ENCODE results near the gene DENND2C.
"Not testable (repeated sequence)": the region's sequence is repeated elsewhere in the genome, so short reads cannot be mapped to it uniquely, and the experiment has no call there.

Gene DENND2C

DNA sequence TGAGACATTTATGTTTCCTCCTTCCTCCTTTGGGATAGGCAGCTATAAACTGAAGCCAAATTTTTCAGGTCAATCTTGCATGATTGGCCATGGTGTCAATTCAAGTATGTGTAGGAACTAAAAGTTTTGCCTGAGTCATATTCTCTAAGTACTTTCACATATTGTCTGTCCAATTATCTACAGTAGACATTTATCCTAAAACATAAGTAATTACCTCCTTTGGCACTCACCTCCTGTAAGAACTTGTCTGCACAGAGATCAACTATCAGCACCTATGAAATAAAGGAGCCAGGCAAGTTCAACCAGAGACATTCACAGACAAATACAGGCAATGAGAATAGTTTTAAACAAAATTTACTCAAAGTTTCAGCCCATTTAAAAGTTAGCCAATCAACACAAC, 74.2 kb downstream of the DENND2C start:
- DNase-seq, result no peak

DNA sequence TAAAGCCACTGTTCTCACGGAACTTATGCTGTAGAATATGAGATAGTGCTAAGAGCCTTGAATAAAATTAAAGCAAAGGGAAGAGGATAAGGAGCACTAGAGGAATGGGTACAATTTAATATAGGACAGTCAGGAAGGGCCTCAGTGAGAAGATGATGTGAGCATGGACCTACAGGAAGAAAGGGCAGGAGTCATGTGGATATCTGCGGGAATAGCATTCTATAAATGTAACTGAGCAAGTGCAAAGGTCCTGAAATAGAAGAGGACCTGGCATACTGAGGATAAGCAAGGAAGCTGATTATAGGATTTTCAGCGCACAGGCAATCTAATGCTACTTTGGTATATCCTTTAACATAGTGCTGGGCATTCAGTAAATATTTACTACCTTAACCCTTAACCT, 75.8 kb downstream of the DENND2C start:
- no peak for DNase-seq

DNA sequence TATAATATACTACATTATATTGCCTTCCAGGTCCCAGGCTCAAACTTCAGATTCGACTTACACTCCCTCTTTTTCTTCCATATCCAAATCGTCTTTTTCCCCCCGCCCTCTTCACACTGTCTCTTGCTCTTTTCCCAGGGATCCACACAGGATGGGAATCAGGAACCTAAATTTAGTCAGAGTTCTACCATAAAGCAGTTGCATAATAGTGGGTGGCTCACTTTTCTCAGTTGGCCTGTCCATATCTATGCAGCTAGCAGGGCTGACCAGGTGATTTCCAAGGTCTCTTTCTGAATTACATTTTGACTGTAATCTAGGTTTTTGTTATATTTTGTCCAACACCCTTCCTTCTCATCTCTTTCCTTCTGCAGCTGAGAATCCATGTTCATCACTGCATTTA, 80.7 kb downstream of the DENND2C start:
- DNase-seq, result no peak

DNA sequence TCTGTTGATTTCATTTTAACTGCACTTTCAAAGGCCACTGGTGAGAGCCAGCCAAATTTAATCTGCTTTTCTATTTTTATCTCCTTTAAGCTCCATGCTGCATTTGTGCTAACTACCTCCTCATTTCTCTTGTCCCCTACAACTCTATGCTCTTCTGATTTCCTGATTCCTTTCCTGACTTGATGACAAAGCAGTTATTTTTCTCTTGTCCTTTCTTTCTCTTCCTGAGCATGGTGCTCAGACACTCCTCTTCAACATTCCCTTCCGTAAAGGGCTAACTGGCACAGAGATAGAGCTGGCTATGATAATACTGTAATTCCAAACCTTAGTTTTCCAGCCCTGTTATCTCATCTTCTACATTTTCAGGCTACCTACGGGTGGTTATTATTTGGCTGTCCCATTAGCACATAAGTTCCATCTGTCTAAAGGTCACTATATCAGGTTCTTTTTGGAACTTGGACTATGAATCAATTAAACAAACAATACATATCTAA, 81.6 kb downstream of the DENND2C start:
- no peak for DNase-seq

DNA sequence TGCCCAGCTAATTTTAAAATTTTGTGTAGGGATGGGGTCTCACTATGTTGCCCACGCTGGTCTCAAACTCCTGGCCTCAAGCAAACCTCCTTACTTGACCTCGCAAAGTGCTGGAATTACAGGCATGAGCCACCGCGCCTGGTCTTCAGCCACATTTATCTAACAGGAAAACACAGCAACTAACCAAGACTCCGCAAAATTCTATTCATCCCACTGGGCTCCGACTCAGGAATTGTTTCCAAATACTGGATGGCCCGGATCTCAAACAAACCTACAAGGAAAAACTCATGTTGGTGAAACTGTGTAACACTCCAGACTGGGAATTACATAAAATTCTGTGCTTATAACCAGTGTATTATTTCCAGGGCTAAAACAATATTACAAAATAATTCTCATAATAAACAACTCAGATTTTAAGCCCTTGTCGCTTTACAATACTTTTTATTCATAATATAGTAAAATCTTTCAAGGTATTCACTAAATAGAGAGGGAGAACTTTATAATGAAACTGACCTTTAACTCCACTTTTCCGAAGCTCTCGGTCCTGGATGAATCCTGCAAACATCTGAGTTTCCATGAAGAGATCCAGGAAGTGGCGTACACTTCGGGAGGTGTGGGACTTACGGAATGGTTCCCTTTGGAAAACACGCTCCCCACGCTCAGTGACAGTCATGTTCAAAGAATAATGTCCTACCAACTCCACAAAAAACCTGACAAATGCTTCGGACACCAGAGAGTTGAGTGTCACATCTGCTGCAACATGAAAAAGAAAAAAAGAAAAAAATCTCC, 82.5 kb downstream of the DENND2C start:
- DNase-seq, result no peak

DNA sequence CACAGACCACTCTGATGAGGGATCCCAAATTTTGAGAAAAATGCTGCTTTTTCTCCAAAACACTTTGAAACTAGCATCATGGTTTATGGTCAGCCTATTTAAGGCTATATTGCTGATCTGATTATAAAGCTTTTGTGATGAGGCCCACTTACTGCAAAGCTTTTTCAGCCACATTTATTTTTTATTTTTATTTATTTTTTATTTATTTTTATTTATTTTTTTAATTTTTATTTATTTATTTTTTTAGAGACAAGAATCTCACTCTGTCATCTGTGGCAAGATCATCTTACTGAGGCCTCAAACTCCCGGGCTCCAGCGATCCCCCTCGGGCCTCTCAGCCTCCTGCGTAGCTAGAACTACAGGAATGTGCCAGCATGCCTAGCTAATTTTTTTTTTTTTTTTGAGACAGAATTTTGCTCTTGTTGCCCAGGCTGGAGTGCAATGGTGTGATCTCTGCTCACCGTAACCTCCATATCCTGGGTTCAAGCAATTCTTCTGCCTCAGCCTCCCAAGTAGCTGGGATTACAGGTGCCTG, 83.3 kb downstream of the DENND2C start:
- DNase-seq, result no peak

DNA sequence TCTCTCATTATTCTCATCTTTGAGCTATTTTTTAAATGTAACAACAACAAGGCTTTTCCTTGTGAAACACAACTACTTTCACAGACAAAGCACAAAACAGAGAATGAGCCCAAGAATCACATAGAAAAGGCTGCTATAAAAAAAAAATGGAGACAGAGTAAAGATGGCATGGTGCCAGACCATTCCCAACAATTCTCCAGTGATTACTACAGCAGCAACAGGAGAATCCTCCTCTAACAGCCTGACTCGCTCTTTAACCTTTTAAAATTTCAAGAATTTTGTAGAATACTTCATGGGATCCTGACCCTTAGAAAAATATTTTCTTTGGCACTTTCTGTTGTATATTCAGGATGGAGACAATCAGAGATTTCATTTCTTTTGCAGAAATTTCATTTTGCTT, 84.6 kb downstream of the DENND2C start:
- DNase-seq, result no peak

DNA sequence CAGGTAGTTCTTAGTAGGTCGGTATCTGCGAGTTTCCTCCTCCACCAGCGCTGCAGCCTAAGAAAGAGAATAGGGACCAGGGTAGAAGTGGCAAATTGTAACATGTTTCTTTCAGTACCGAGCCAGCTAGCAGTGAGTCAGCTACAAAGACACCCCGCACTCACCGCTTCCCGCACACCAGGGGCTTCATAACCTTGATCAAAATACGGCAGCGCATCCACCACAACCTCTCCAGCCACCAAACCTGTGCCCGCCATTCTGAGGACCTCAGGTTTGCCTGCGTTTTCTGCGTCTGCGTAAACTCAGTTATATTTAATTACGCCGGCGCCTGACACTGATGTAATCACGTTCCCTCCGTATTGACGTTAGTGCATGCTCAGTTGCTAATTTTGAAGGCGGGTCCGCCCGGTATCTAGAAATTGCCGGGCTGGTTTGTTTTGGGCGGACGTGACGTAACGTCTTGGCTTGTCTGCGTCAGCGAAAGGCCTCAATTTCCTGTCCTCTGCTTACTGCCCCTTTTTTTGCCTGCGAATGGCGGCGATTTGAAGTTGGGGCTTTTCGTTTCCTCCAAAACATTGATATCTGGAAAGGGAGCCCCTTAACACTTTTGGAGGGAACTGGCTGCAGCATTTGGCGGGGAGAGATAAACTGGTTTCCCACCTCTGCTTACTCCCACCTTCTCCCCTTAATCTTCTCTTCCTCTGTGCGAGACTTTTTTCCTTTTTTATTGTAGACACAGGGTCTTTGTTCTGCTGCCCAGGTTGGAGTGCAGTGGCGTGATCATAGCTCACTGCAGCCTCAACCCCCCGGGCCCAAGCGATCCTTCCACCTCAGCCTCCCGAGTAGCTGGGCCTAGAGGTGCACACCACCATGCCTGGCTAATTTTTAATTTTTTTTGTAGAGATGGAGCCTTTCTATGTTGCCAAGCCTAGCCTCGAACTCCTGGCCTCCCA, 88.2 kb downstream of the DENND2C start, which contains the start of gene BCAS2:
Gene BCAS2 (minus strand): TSS at position 281 of the 953 bp plus-strand sequence. CDS start 24 bp downstream, at position 257.
- DNase-seq, result peak; percentile 95 to 97

DNA sequence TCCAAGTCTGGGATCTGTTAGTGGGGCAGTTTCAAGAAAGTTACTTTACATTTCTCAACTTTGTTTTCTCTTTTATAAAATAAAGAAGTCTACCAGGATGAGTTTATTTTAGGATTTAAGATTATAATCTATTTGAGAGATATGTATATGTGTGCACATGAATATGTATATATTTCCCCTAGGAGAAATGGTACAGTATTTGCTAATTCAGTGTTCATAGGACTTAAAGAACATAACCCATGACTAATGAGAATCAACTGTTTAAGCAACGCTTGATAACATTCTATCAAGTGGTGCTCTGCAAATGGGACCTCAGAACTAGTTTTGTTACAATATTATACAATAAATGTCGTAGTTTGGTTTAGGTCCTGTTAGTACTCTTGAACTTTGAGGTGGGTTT, 95.5 kb downstream of the DENND2C start:
- no peak for DNase-seq

DNA sequence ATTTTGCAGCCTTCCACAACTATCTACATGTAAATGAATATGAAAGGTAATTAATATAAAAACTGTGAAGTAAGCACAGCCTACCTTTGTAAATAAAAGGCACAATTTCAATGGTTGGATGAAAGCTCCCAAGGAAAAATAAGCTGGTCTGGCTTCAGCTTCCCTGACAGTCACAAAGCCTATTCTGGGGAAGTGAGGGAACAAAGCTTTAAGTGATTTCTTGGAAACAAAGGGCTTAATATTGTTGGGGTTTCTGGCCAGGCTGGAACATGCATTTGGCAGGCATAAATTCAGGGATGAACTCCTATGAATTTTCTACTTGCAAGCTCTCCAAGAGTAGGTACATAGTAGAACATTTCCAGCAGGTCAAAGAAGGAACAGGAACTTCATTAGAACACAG, 105.7 kb downstream of the DENND2C start:
- DNase-seq, result no peak

DNA sequence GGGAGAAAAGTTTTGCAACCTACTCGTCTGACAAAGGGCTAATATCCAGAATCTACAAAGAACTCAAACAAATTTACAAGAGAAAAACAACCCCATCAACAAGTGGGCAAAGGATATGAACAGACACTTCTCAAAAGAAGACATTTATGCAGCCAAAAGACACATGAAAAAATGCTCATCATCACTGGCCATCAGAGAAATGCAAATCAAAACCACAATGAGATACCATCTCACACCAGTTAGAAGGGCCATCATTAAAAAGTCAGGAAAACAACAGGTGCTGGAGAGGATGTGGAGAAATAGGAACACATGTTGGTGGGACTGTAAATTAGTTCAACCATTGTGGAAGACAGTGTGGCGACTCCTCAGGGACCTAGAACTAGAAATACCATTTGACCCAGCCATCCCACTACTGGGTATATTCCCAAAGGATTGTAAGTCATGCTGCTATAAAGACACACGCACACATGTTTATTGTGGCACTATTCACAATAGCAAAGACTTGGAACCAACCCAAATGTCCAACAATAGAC, 106.8 kb downstream of the DENND2C start:
- not testable (repeated sequence) for DNase-seq

DNA sequence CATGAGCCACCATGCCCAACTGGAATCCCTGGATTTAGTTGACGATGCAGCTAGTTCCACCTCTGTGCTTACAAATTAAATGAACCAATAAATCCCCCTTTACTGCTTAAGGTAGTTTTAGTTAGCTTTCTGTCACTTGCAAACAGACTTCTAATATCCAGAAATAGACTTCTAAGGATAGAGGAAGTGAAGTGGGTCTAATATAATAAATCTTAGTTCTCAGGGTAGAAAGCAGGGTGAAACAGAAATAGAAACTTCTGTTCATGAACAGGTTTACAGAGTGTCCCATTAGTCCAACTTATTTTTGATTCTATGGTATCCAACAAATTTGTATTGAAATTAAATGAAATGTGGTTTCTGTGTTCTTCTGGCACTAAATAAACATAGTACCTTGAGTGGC, 108.5 kb downstream of the DENND2C start:
- DNase-seq, result no peak

DNA sequence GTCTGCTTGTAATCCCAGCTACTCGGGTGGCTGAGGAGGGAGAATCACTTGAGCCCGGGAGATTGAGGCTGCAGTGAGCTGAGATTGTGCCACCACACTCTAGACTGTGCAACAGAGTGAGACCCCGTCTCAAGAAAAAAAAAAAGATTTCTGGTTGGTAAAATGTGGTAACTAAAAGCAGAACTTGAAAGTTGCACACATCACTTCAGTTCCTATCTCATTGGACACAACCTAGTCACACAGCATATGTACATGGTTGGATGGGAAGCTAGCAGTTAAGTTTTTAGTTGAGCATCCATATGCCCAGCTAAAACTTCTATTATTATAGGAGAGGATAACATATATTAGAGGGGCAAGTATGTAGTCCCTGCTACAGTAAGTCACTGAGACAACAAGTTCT, 110.5 kb downstream of the DENND2C start:
- DNase-seq, result peak; percentile 8 to 25

DNA sequence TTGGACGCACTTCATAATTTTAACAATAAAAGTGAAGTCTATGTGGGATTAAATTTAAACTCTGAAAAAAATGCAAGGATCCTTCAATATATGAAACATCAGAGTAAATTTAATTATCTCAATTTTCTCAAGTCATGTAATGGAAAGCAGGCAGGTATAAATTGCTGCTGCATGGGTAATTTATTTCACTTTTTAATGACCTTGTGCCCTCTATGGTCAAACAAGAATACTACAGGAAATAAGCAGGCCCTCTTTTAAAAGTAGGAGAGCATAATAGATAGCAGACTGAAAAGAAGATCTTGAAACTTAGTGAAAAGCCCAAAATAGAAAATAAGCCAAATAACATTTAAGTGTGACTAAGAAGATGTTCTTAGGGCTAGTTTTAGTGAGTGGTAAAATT, 111.3 kb downstream of the DENND2C start:
- peak; percentile 13 to 21 for DNase-seq

DNA sequence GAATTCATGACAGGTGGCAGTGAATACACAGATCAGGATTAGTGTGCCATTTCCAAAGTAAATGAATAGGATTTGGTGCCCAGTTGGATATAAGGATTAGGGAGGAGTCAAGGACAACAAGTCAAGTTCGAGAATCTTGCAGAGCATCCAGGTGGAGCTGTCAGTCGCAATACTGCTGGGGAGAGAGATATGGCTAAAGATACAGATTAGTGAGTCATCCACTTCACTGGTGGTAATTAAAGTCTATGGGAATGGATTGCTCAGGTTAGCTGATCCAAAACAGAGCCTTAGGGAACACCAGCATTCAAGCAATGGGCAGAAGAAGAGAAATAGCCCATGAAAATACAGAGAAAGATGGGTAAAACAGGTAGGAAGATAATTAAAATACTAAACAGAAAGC, 115.3 kb downstream of the DENND2C start:
- DNase-seq, result no peak

DNA sequence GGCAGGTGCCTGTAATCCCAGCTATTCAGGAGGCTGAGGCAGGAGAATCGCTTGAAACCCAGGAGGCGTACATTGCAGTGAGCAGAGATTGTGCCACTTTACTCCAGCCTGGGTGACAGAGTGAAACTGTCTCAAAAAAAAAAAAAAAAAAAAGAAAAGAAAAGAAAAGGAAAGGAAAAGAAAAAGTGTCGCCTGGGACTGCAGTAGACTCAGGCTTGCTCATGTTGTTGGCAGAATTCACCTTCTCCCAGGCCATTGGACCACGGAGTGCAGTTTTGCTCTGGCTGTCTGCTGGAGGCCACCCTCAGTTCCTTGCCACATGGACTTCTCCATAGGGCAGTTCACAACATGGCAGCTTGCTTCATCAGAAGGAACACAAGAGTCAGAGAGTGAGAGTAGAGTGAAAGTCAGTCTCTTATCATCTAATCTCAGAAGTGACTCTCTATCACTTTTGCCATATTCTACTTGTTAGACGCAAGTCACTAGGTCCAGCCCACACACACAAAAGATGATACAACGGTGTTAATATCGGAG, 117.7 kb downstream of the DENND2C start:
- no peak for DNase-seq

DNA sequence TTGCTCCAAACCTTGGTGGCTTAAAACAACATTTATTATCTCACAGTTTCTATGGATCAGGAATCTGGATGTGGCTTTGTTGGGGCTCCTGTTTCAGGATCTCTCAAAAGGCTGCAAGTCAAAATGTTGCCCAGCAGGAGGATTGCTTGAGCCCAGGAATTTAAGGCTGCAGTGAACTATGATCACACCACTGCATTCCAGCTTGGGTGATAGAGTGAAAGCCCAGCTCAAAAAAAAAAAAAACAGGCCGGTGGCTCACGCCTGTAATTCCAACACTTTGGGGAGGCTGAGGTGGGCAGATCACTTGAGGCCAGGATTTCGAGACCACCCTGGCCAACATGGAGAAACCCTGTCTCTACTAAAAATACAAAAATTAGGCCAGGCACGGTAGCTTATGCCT, 118.4 kb downstream of the DENND2C start:
- no peak for DNase-seq

DNA sequence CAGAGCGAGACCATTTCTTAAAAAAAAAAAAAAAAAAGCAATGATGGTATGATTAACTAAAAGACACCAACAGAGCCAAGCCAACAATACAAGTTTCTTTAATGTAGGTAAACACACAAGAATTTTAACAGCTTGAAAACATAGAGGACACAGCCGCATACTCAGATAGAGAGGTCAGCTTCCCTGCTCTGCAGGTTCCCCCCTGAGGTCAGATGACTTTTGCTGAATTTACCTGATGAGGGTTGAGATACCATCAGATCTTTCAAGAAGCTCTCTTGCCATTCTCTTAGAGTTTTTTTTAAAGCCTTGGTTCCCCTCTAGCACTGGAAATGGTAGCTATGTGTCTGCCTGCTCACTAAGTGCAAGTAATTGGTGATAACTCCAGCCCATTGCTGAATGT, 119.5 kb downstream of the DENND2C start:
- no peak for DNase-seq

DNA sequence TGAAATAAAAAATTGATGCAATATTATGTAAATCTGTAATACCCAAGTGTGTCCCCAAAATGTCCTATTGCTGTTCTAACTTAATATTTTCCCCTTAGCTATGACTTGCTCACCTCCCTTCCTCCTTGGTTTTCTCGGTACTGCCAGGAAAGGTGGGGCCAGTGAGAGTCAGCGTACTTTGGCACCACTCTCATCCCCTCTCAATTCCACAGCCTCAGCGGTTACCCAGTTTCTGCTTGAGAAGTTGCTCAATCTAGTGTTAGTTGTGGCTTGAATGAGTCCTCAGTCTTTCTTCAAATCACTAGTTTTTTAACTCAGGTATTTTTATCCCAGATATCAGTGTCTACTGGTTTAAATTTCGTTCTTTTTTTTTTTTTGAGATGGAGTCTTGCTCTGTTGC, 120.7 kb downstream of the DENND2C start:
- no peak for DNase-seq

DNA sequence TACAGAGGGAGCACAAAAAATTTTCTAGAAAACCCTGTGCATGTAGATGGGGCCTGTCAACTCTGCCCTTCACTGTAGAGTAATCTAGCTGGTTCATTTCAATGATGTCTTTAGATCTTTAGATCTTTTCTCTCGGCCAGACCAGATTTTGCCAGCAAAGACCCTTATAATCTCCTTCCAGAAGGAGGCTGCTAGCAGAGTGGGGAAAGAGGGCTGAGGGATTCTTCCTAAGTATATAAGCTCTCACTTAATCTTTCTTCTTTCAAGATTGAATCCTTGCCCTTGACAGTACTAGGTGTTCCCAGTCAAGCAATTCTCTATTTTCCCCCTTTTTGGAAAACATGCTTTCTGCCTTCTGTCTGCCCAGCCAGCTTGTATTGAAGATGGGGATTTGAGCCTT, 122.8 kb downstream of the DENND2C start:
- DNase-seq, result no peak

DNA sequence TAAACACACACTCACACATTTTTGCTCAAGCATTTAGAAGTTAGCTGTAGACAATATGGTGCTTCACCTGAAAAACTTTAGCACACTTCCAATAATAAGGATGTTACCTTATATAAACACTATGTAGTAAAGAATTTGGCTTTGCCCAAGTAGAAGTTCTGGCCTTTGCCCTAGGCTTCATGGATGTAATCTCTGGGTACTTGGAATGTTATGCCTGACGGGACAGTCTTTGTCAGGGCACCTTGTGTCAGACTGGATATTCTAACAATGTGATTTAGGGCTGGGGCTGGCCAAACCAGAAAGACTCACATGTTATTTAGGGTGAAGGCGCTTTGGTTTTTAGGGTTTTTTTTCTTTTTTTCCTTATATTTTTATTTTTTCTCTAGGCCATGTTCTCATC, 124.1 kb downstream of the DENND2C start:
- no peak for DNase-seq

DNA sequence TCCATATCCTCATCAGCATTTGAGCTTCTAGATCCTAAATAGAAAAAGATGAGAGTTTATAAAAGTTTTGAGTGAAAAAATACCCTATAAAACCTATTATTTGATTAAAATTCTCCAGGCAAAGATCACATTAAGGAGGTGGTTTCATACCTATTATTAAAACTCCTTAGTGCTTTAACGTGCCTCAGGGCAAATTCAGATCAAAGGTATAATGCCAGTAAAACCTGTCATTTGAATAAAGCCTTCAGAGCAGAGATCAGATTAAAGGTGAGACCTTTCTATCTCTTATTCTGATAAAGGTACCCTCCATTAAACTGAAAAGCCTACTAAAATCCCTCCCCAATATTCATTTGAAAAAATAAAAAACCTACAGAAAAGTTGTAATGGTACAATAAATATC, 124.5 kb downstream of the DENND2C start:
- DNase-seq, result no peak

DNA sequence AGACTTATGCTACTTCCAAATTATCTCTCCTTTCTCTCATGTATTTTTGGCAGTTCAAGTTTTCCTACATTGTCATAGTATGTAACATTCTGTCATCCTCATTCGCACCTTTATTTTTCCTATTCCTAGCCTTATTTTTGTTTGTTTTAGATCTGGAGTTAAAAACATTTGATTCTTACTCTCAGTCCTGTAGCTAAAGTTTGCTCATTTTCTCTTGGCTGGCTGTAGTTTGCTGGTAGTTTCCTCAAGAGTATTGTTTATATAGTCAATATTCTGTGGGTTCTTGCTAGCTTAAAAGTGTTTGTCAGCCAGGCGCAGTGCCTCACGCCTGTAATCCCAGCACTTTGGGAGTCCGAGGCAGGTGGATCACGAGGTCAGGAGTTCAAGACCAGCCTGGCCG, 129.0 kb downstream of the DENND2C start:
- no peak for DNase-seq

Data from inflammatory macrophage treated with lipopolysaccharide for 1 hour (primary cell).